ENCODE results near the gene REX1BD. TPM values are rescaled to one million over a fixed set of nuclear protein-coding genes. Genes with fewer than 3 reads are reported as not detected.

REX1BD gene
- total and polyA plus RNA-seq, 10 of the 15 experiments (the other 5 are each of a cell fraction or from before 2014, with no cell fraction given), result 1.1 to 101 (median 35.0) TPM

- no peak overlapping the region for H3K4me2 ChIP-seq (ENCODE audit: control insufficient read depth, insufficient read depth)
- SMC1A ChIA-PET (ENCODE audit: uncharacterized antibody, unreplicated experiment), result no interaction called here
- H3K9me3 ChIP-seq (replicated peaks; ENCODE audit: control insufficient read depth, insufficient read depth, low read length), result no peaks in the 10 kb centered on the region
- intact Hi-C loops (cut with micrococcal nuclease; ENCODE audit: unreplicated experiment), result no loop called here
- H3K4me1 ChIP-seq (ENCODE audit: control insufficient read depth, insufficient read depth, low read length), result no peaks in the 10 kb centered on the region
- H2AFZ ChIP-seq (ENCODE audit: control insufficient read depth, low read depth, low read length), result no peak overlapping the region
- no peak for TF ChIP-seq GATAD2B (conservative IDR thresholded peaks at IDR 0.05; ENCODE audit: low read depth)
- TF ChIP-seq SMAD5 (IDR thresholded peaks at IDR 0.05; ENCODE audit: low read depth), result no peak
- no peak for TF ChIP-seq CREB1 (IDR thresholded peaks at IDR 0.05; ENCODE audit: low read depth)
- no peak for TF ChIP-seq NBN (IDR thresholded peaks at IDR 0.05)
- no peak for TF ChIP-seq CHD1 (IDR thresholded peaks at IDR 0.05; ENCODE audit: low read depth, low read length)
- TF ChIP-seq SUPT20H (IDR thresholded peaks at IDR 0.05; ENCODE audit: borderline replicate concordance, control insufficient read depth, low read depth, low read length), result no peak
- no peak for TF ChIP-seq BRCA1 (IDR thresholded peaks at IDR 0.05; ENCODE audit: low read depth, low read length)
- TF ChIP-seq SMAD1 (IDR thresholded peaks at IDR 0.05; ENCODE audit: low read depth, partially characterized antibody), result no peak
- TF ChIP-seq WRNIP1 (IDR thresholded peaks at IDR 0.05; ENCODE audit: borderline replicate concordance, low read depth, low read length), result no peak
- no peak for TF ChIP-seq IKZF1 (conservative IDR thresholded peaks at IDR 0.05)
- POLR2A ChIA-PET, result no interaction called here
- H3K27me3 ChIP-seq (replicated peaks in 1 of 2; ENCODE audit: control insufficient read depth in 2 of 2, insufficient read depth in 2 of 2, low read length in 1 of 2), result peaks cover 3 to 4% of the 10 kb centered on the region in 2 experiments
- no peak overlapping the region for H3K4me3 ChIP-seq
- H4K20me1 ChIP-seq (ENCODE audit: control insufficient read depth, insufficient read depth), result peaks cover 2% of the 10 kb centered on the region; the same call in 1 of the 2 replicates
- H3K36me3 ChIP-seq (ENCODE audit: control insufficient read depth in 2 of 2, insufficient read depth in 2 of 2, low read length in 1 of 2), result no peaks in the 10 kb centered on the region
- RAD21 ChIA-PET (ENCODE audit: unreplicated experiment), result no interaction called here
- FAIRE-seq, result no peak
- in situ Hi-C loops (cut with MboI), result no loop called here
- no peak overlapping the region for H3K9ac ChIP-seq (ENCODE audit: control insufficient read depth, insufficient read depth, low read length)
- no peaks in the 10 kb centered on the region for H3K79me2 ChIP-seq (ENCODE audit: control insufficient read depth, insufficient read depth, low read length)
- no peak for ATAC-seq
- H3K27ac ChIP-seq (ENCODE audit: control insufficient read depth, insufficient read depth), result no peak overlapping the region
- no peak for DNase-seq (ENCODE audit: low read depth, low spot score)
- CTCF ChIA-PET, result no interaction called here
- BruUV-seq (replicated peaks), result no TSS peak
Measured at GRCh38 chr19:18617562-18617961, 29.0 kb downstream of the REX1BD start.

- POLR2A ChIA-PET, result no interaction called here
Measured at GRCh38 chr19:18618236-18618635, 29.6 kb downstream of the REX1BD start.

More at GRCh38 chr19:18618236-18618635, 29.6 kb downstream of the REX1BD start:
- Histone ChIP-seq H3K9me3 (replicated peaks; ENCODE audit: control insufficient read depth, insufficient read depth, low read length) (no peaks in the 10 kb centered on the region), H3K9ac (ENCODE audit: control insufficient read depth, insufficient read depth, low read length) (no peak overlapping the region), H3K36me3 (ENCODE audit: control insufficient read depth in 2 of 2, insufficient read depth in 2 of 2, low read length in 1 of 2) (no peaks in the 10 kb centered on the region), H3K79me2 (ENCODE audit: control insufficient read depth, insufficient read depth, low read length) (no peaks in the 10 kb centered on the region), H3K27me3 (replicated peaks in 1 of 2; ENCODE audit: control insufficient read depth in 2 of 2, insufficient read depth in 2 of 2, low read length in 1 of 2) (peaks cover 2 to 3% of the 10 kb centered on the region in 2 experiments), H4K20me1 (ENCODE audit: control insufficient read depth, insufficient read depth) (peaks cover 2% of the 10 kb centered on the region; the same call in 1 of the 2 replicates), H3K4me3 (no peak overlapping the region), H3K4me2 (ENCODE audit: control insufficient read depth, insufficient read depth) (no peak overlapping the region), H2AFZ (ENCODE audit: control insufficient read depth, low read depth, low read length) (no peak overlapping the region), H3K4me1 (ENCODE audit: control insufficient read depth, insufficient read depth, low read length) (no peaks in the 10 kb centered on the region), H3K27ac (ENCODE audit: control insufficient read depth, insufficient read depth) (no peak overlapping the region)
- 58% methylated on average over 13 of the region's 13 CpGs for WGBS (ENCODE audit: insufficient coverage, insufficient replicate concordance, low lambda C conversion rate, missing lambda C conversion rate)
- no peak for FAIRE-seq
- TF ChIP-seq POLR2AphosphoS5 (IDR thresholded peaks at IDR 0.05; ENCODE audit: low read length) (no peak), BCLAF1 (IDR thresholded peaks at IDR 0.05) (no peak)
- SMC1A ChIA-PET (ENCODE audit: uncharacterized antibody, unreplicated experiment), result no interaction called here
- RAD21 ChIA-PET (ENCODE audit: unreplicated experiment), result no interaction called here
- intact Hi-C loops (cut with micrococcal nuclease; ENCODE audit: unreplicated experiment), result no loop called here
- in situ Hi-C loops (cut with MboI), result no loop called here
- BruUV-seq (replicated peaks), result no TSS peak
- DNase-seq (ENCODE audit: low read depth, low spot score), result no peak
- no peak for ATAC-seq
- CTCF ChIA-PET, result no interaction called here

Data from GM12878 (cell line).